SKM-1 treated with dmso at 0.1 percent for 144 hours (cell line): Measurements from ENCODE around the gene SKIDA1.

ENCODE experiments used
- DNase-seq: peaks from one replicate; lab custom pipeline; 2025; ENCODE audit not compliant: unreplicated experiment; lab: John Stamatoyannopoulos, UW

SKIDA1 gene

DNA sequence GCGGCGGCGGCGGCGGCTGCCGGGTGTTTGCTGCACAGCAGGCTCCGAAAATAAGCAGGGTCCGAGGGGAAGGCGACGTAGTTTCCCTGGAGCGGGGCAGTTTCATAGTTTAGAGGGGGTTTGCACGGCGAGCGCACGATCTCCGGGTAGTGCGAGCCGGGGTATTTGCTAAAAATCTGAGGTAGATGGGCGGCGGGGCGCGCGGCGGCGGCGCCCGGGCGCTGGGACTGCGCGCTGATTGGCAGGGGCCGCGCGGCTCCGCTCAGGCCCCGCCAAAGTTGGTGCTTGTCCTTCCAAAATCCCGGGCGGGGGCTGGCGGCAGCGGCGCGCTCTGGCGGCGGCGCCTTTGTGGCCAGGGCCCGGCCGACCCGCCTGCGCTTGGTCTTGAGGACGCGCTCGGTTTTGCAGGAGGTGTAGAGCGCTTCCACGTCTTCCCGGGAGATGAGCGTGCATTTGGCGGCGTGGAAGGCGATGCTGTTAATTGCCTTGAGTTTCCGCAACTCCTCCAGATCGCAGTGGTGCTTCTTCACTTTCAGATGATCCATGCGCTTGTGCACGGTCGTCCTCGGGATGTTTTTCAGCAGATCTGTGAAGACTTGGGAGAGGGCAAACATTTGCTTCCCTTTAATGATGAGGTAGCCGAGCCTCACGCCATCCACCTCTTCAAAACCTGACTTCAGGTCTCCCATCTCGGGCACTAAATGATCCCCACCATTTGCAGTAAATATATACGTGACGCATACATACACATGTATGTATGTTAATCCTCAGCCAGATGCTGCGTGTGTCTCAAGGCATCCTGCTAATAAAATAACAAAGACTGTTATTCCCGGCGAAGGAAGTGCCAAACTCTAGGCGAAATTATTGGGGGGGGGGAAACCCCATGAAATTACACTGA is 8.1 kb downstream of the SKIDA1 start:
- DNase-seq: no peak

DNA sequence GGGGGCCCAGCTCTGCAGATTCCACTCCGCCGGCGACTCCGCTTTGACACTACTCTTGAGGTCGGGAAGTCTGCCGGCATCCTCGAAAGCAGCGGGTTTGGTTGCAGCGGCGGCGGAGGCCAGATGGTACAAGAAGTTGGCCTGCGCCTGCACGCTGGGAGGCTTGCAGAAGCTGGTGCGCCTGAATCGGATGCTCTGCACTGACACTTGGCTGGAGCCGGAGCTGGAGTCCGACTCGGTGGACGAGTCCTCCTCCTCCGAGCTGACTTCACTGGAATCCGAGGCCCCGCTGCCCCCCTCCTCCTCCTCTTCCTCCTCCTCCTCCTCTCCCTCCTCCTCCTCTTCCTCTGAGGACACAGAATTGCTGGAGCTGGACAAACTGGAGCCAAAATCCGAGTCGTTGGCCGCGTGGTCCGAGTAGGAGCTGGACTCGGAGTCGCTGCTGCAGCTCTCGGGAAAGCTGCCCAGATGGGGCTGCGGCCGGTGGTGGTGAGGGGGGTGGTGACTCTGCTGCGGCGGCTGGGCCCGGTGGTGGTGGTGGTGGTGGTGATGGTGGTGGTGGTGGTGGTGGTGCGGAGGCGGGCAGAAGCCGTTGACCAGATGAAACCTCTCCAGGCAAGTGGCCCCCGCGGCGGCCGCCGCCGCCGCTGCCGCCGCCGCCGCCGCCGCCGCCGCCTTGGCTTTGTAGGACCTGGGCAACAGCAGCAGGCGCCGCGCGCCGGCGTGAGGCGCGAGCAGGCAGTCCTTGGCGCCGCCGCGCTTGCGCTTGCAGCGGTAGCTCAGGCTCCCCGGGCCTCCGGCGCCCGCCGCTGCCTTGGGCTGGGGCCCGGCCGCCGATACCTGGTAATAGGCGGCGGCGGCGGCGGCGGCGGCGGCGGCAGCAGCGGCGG is 9.0 kb downstream of the SKIDA1 start:
- no peak for DNase-seq

DNA sequence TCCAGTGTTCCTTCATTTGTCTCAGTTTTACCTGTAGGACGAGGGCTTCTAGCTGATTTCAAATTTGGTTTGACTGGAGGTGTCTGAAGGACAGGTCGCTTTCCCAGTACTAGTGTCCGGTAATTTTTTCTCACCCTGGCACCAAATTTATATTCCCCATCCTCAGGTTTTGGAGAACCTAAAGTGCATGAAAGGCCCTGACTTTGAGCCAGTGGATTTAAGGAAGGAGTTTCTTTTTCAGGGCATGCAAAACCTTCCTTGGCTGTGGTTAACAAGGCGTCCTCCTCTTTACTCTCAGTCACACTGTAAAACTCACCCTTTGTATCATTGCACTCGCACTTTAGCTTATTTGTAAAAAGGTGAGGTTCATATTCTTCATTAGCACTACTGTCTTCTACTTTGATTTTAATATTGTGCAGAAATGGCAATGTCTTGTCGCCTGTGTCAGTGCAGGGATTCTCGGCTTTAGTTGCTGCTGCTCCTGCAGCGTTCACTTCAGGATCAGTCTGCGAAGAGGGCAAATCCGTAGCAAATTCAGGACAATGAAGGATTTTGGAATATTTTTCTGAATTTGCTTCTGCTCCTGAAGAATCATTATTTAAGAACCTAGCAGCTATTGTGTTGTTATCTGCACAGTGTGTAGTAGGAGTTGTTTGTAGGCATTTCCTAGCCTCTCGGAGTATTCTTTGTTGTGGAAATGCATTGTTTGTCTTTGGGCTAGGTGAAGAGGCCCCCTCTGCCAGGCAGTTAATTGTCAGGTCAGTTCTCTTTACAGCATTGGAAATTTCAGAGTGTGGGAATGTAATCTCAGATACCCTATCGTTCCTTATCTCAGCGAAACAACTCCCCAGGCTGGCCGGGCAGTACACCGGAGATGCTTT is 9.9 kb downstream of the SKIDA1 start:
- DNase-seq: no peak

DNA sequence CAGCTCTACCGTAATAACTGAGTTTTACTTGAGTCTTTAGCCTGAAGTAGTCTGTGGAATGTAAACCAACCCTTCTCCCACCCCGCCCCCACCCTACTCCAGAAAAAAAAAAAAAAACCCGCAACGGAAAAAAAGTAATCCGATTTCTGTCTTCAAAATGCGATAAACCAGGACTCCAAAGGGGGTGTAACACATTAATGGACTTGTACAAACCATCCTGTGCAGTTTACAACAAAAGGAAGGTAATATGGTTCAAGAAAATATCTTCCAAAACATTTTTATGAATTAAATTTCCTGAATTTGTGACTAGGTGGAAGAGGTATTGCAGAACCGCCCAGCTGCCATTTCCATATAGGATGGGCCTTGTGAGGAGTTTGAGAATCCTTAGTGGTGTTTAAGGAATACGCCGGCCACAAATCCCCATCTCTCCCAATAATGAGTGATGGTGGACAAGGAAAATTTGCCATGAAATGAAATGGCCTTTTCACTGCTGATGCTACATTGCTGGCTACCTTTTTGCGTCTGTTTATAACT is 10.6 kb downstream of the SKIDA1 start:
- DNase-seq: no peak

DNA sequence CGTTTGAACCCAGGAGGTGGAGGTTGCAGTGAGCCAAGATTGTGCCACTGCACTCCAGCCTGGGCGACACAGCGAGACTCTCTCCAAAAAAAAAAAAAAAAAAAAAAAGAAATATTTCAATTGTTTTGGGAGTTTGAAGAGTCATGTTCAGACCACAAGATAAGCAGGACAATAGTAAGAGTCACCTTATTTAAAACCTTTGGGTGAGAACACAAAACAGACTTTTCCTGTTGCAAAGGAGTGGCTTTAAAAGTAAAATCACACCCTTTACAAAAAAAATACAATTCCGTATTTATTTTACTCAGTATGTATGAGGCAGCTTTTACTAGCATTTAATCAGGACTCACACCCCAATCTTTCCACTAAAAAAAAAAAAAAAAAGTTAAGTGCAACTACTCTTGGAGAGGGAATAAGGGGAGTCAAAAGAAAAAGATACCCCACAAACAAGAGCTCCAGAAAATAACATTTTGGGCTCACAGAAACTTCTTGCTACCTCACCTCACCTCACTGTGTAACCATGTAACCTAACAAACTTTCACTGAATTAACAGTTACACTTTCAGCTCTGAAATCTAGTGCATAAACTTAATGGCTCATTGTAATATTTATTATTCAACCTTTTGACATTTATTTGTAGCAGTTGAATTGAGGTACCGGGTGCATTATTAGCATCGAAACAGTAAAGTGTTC is 11.2 kb downstream of the SKIDA1 start:
- no peak for DNase-seq

DNA sequence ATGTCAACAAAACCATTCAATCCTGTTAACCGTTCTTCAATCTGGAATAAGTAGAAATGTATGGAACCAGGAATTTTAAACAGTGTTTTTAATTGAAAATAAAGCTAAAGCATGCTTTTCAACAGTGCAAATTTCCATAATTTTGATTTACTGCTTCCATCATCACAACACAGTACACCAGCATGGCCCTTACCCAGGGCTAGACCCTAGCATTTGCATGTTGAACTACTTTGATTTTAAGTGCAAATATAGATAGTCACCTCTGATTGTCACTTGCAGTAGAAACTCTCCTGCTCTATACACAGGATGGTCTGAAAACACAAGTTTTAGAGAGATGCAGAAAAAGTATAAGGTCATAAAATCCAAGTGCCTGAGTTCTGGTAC is 12.1 kb downstream of the SKIDA1 start:
- no peak for DNase-seq

DNA sequence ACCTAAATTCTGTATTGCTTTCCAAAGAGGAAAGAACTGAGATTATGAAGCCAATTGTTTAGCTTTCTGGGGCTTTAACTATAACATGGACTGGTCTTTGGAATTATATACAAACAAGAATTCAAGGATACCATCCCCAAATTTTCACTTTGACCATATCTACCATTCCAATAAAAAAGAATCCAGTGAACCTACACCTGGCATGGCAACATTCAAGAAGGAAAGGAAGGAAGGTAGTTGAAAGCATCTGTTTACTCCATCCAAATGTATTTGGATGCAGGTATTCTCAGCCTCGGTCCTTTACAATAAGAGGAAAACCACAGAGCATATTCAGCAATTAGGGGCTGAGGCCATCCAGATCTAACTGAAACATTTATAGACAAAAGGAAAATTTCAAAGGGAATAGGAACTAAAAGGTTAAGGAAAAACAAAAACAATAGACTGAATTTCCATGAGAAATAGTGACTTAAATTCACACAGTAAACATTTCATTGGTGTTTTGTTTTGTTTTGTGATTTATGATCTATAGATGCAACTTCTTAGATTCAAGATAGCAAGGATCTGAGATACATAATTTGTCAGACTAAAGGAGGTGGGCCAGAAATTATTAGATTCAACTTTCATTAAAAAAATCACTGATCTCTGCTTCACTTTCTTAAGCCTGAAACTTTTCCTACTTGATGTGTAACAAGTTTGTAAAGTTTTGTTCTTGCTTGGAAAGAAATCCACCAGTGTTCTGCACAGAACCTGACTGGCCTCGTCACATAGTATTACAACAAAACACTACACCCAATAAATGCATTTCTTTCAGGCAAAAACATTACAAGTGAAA is 12.7 kb downstream of the SKIDA1 start:
- DNase-seq: no peak

DNA sequence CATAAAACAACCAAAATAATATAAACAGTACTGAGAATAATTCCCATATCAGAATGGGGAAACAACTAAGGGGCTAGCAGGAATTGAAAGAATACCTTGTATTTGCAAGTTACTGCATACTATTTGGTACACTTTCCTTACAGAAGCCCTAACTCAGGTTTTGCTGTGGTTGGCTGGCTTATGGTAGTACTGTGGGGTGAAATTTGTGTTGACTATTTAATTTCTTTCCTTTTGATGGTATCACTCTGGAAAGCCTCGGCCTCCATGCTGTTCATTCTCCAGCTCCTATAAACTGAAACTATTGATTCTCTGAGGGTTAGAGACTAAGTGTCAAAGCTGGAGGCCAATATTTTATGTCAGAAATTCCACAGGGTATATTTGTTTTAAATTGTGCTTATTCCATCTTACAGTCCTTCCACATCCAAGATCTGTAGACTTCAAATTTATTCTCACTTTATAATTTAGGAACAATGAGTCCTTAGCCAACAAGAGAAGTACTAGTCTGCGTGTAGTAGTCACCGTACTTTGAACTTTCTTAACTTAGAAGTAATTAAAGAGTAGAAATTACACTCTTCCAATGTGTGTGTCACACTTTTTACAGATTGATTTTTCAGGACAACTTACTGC is 13.4 kb downstream of the SKIDA1 start:
- DNase-seq: no peak

DNA sequence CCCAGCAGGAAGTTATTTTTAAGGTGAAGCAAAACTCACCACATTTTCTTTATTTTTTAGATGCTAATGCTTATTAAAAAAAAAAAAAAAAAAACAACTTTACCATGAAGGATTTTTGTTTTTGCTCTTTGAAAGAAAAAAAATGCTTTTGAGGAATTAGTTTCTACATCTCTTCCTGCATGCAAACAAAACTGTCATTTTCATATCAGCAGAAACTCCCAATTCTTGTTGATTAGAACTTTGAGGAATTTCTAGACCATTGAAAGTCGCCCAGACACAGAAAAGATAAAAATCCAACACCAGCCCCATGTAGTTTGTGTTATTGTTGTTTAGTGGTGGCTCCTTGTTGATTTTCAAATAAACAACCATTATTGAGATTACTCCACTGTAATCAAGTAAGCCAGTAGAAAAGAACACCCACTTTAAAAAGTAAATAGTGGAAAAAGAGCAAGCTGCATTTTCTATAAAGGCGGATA is 14.3 kb downstream of the SKIDA1 start:
- DNase-seq: no peak

DNA sequence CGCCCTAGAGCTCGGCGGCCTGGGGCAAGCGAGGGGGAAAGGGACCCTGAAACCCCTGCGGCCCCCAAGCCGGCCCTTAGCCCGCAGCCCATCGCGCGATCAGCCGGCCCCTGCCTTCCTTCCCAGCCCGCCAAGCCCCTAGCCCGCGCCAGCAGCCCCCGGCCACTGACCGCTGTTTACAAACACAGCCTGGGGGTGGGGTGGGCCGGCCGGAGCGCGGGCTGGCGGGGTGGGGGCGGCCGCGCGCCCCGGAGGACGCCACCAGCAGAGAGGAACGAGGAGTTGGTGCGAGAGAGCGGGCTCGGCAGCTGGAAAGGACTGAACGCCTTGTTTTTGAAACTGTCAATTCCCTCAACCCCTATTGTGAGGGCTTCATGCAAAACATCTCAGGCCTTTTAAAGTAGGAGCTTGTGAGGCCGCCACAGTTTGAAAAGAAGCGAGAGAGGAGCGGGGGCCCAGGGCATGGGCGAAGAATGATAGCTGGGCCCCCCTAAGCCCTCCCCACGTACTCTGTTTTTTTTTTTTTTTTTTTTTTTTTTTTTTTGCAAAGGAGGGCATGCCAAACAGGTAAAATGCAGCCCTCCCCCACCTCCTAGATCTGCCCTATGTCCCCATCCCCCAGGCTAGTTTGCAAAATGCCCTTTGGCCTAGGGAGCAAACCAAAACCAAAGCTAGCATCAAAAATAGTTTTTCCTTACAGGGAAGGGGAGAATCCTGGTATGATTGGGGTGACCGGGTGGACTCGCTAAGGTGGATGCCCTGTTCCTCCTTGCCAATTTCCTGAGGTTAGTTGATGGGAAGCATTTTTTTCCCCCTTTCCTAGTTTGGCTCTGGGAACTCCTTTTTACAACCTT is 15.0 kb downstream of the SKIDA1 start:
- DNase-seq: no peak

DNA sequence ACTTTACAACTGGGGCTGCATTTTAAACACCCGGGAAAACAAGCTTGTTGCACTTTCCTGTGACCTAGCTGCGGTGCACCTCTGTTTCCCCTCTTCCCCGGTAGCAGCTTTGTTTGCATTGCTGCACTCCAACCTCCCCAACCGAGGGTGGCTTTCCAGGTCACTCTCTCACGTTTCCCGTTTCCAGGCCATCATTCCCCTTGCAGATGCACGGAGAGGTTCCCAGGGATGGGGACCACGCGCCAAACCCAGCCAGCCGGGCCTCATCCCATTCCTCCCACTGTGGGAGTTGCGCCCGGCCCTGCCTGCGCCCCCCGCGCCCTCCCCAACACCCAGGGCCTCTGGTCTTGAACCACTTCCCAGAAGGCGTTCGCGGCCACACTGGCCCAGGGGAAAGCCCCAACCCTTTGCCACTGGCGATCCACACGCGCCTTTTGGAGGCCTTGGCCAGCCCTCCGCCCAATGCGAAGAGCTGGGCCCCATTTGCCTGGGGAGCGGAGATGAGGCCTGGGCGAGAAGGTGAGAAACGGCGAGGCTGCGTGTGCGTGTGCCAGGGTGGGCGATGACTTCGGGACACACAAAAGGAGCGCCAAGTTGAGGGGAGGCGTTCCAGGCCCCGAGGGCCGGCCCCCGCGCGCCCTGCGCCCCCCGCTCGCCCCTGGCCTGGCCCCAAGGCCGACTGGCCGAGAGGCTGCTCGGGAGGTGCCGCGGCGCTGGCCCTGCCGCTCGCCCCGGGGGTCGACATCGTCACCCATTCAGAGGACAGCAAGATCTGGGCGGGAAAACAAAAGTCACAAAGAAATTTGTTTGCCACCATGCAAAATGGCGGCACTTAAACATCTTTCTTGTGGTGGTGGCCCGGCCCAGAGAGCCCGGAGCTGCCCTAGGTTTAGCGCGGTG is 15.9 kb downstream of the SKIDA1 start:
- DNase-seq: no peak

DNA sequence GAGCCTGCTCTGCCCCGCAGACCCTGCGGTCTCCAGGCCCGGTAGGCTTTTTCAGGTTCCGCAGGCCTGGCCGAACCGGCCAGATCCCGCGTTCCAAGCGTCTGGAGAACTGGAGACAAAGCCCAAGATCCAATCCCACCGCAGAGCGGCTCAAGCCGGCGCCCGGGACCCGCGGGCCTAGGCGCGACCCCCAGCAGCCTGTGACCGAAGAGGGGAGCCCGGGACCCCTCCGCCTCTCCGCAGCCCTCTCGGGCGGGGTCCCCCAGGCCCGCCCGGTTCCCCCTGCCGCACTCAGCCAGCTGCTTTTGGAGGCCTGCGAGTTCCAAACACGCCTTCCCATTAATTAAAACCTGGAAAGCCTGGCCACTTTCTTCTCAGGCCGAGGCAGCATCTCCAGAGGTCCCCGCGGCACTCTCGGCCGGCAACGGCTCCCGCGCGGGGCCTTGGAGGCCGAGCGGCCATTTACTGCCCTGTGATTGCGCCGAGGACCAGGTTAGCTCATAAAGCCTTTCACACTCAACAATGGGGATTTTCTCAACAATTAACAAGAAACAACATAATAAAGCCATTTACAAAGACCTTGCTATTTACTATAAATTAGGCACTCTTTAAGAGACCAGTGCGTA is 16.7 kb downstream of the SKIDA1 start:
- no peak for DNase-seq

DNA sequence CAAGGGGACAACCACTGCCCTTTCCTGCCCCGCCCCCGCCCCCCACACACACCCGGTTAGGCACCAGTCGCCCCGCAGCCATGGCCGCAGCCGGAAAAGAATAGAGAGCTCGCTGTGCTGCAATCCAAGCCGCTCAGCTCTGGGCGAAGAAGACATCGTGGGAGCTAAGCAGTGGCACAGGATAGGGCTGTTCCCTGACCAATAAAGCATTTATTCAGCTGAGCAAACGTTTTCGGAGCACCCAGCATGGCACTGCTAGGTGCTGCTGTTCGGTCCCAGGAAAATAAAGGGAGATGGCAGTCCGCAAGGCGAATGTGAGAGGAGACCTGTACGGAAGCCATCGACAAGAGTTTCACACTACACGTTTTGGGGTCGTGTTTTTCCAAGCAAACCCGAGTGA is 18.3 kb downstream of the SKIDA1 start:
- DNase-seq: no peak

DNA sequence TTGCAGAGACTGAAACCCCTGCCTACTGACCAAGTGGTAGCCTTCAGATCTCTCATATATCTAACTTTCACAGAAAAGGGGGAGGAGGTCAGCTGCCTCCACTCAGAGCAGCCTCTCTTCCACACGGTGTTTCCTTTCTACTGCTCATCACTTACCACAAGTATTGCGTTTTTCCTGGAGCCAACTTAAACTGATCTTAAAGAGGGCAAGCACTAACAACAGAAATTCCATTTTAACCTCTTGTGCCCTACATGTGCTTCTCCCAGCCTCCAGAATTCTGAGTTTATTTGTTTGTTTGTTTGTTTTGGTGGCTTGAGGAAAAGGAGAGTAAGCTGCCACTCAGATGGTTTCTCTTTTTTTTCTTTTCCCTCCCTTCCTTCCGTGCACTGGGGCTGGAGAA is 19.1 kb downstream of the SKIDA1 start:
- DNase-seq: no peak

DNA sequence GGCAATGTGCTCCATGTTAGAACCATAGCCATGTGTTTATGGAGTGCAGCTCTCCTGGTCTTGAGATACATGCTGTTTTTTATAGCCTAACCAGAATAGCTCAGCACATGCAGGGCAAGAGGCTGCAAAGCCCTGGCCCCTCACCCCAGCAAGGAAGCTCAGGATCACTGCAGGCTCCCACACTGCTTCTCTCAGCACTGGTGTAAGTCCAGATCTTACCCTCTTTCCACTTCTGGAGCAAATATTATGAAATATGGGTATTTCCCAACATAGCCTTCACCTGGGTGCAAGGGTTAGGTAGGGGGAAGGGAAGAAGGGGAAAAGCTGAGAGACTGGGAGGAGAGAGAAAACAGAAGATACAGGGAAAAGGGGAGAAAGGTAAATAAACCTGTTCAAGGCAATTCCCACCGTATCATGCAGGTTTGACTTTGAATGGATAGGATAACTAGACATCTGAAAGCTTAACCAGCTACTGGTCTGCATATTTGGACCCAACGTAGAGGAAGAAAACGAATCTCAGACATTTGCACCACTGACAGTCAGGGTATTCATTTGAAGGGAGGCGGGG is 19.7 kb downstream of the SKIDA1 start:
- DNase-seq: no peak

DNA sequence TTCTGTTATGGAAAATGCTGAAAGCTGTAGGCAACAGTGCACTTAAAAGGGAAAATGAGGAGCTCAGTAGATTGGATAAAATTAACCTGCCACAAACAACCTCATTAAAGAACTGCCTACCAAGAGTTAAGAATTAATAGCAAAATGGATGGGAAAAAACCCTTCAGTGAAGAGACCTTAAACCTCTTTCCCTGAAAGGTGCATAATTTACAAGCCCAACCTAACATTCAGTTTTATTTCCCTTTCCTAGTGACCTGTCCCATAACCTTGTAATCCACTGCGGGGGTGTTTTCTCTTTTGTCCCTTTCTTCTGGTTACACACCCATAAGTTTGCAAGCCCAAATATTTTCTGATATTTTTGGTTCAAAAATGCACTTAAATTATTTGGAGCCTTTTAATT is 21.9 kb downstream of the SKIDA1 start:
- DNase-seq: no peak
